ENCODE results near the gene NQO2.

Gene NQO2

GRCh38 chr6:2999618-3000557 is at the start of gene NQO2:
TSS of gene NQO2 (plus strand) at chr6:2999894. CDS start at chr6:3006553, 6,659 bp downstream.
- peak; percentile 76 to 90 (median 84) for DNase-seq (ENCODE audit: low read depth in 3 of 3)

GRCh38 chr6:2950713-2951112 is 49.0 kb upstream of the NQO2 start:
- DNase-seq (ENCODE audit: low read depth in 3 of 3), result no peak

- no peak for DNase-seq (ENCODE audit: low read depth in 3 of 3)
These were observed 48.0 kb upstream of the NQO2 start for GRCh38 chr6:2951728-2952127.

GRCh38 chr6:2952557-2953095 is 47.1 kb upstream of the NQO2 start:
- DNase-seq (ENCODE audit: low read depth in 3 of 3), result peak; percentile 12 to 64 (median 32)

- DNase-seq (ENCODE audit: low read depth in 3 of 3), result no peak
These were observed 46.6 kb upstream of the NQO2 start for GRCh38 chr6:2953098-2953497.

- no peak for DNase-seq (ENCODE audit: low read depth in 3 of 3)
These were observed 42.6 kb upstream of the NQO2 start for GRCh38 chr6:2956930-2957685.

- no peak for DNase-seq (ENCODE audit: low read depth in 3 of 3)
These were observed 41.9 kb upstream of the NQO2 start for GRCh38 chr6:2957696-2958330.

GRCh38 chr6:2958331-2958711 is 41.4 kb upstream of the NQO2 start:
- DNase-seq (ENCODE audit: low read depth in 3 of 3), result no peak

- DNase-seq (ENCODE audit: low read depth in 3 of 3), result no peak
These were observed 40.9 kb upstream of the NQO2 start for GRCh38 chr6:2958776-2959175.

GRCh38 chr6:2959909-2960719 is 39.6 kb upstream of the NQO2 start:
- DNase-seq (ENCODE audit: low read depth in 3 of 3), result no peak

- DNase-seq (ENCODE audit: low read depth in 3 of 3), result no peak
These were observed 38.8 kb upstream of the NQO2 start for GRCh38 chr6:2960935-2961334.

GRCh38 chr6:2961506-2961905 is 38.2 kb upstream of the NQO2 start:
- DNase-seq (ENCODE audit: low read depth in 3 of 3), result no peak

GRCh38 chr6:2962004-2962403 is 37.7 kb upstream of the NQO2 start:
- no peak for DNase-seq (ENCODE audit: low read depth in 3 of 3)

GRCh38 chr6:2962636-2963035 is 37.1 kb upstream of the NQO2 start:
- no peak for DNase-seq (ENCODE audit: low read depth in 3 of 3)

- no peak for DNase-seq (ENCODE audit: low read depth in 3 of 3)
These were observed 35.9 kb upstream of the NQO2 start for GRCh38 chr6:2963756-2964155.

- no peak for DNase-seq (ENCODE audit: low read depth in 3 of 3)
These were observed 34.7 kb upstream of the NQO2 start for GRCh38 chr6:2964793-2965505.

GRCh38 chr6:2966347-2966746 is 33.3 kb upstream of the NQO2 start:
- DNase-seq (ENCODE audit: low read depth in 3 of 3), result no peak

GRCh38 chr6:2967936-2968335 is 31.8 kb upstream of the NQO2 start:
- DNase-seq (ENCODE audit: low read depth in 3 of 3), result no peak

- no peak for DNase-seq (ENCODE audit: low read depth in 3 of 3)
These were observed 31.0 kb upstream of the NQO2 start for GRCh38 chr6:2968600-2969135.

- DNase-seq (ENCODE audit: low read depth in 3 of 3), result no peak
These were observed 30.1 kb upstream of the NQO2 start for GRCh38 chr6:2969549-2969948.
